ENCODE results near the gene FBXL12.
"Not testable (repeated sequence)": the region's sequence is repeated elsewhere in the genome, so short reads cannot be mapped to it uniquely, and the experiment has no call there.

FBXL12 gene

GRCh38 chr19:9818734-9819595 lies at the start of gene FBXL12:
Gene FBXL12 (minus strand): TSS chr19:9819079. CDS start chr19:9818813, 266 bp downstream.
- DNase-seq = peak; percentile 100

- no peak for DNase-seq
Measured at GRCh38 chr19:9865732-9866501, 47.0 kb upstream of the FBXL12 start.

- no peak for DNase-seq
Measured at GRCh38 chr19:9863759-9864158, 44.9 kb upstream of the FBXL12 start.

GRCh38 chr19:9862938-9863337 lies 44.1 kb upstream of the FBXL12 start:
- DNase-seq = no peak

GRCh38 chr19:9861503-9861902 lies 42.6 kb upstream of the FBXL12 start:
- DNase-seq = no peak

GRCh38 chr19:9860407-9860806 lies 41.5 kb upstream of the FBXL12 start:
- DNase-seq = no peak

GRCh38 chr19:9858766-9859165 lies 39.9 kb upstream of the FBXL12 start:
- no peak for DNase-seq

GRCh38 chr19:9857920-9858746 lies 39.3 kb upstream of the FBXL12 start:
- no peak for DNase-seq

- DNase-seq = no peak
Measured at GRCh38 chr19:9857076-9857721, 38.3 kb upstream of the FBXL12 start.

GRCh38 chr19:9856609-9857008 lies 37.7 kb upstream of the FBXL12 start:
- no peak for DNase-seq

- DNase-seq = no peak
Measured at GRCh38 chr19:9854282-9854846, 35.5 kb upstream of the FBXL12 start.

GRCh38 chr19:9850235-9850959 lies 31.5 kb upstream of the FBXL12 start:
- DNase-seq = no peak

GRCh38 chr19:9849791-9850190 lies 30.9 kb upstream of the FBXL12 start:
- no peak for DNase-seq

- no peak for DNase-seq
Measured at GRCh38 chr19:9848762-9849161, 29.9 kb upstream of the FBXL12 start.

- DNase-seq = peak; percentile 28
Measured at GRCh38 chr19:9848060-9848459, 29.2 kb upstream of the FBXL12 start.

GRCh38 chr19:9847087-9847671 lies 28.3 kb upstream of the FBXL12 start:
- peak; percentile 46 for DNase-seq

- DNase-seq = not testable (repeated sequence)
Measured at GRCh38 chr19:9843626-9844273, 24.9 kb upstream of the FBXL12 start.

GRCh38 chr19:9842834-9843625 lies 24.2 kb upstream of the FBXL12 start:
- DNase-seq = no peak

- no peak for DNase-seq
Measured at GRCh38 chr19:9839415-9839814, 20.5 kb upstream of the FBXL12 start.

GRCh38 chr19:9838324-9838723 lies 19.4 kb upstream of the FBXL12 start:
- DNase-seq = no peak

Data from stimulated activated CD4-positive, alpha-beta T cell treated with anti-CD3 and anti-CD28 coated beads, Interleukin-12 subunit alpha, Interleukin-12 subunit beta, amount 100 ng/mL, for 4 hours (primary cell).